GM12891 (cell line): ENCODE results near the gene TMBIM1.

Experiments
- POLR2A ChIP-seq: IDR thresholded peaks from 2 replicates; pipeline ENCODE4 v1.6.1; 2011; ENCODE audit warnings: low read depth, low read length, control low read depth
- POLR2AphosphoS5 ChIP-seq: IDR thresholded peaks from 2 replicates; pipeline ENCODE4 v1.6.1; 2011; ENCODE audit warnings: low read depth, low read length, control low read depth

- TF ChIP-seq POLR2AphosphoS5 (no peak), POLR2A (no peak)
These were observed 25.5 kb upstream of the TMBIM1 start for GRCh38 chr2:218317835-218318234.
